ENCODE data around the gene ACTL7B. TPM values are rescaled to one million over a fixed set of nuclear protein-coding genes. Genes with fewer than 3 reads are reported as not detected.

ACTL7B gene
- total RNA-seq, 2 donors from 2014 or later: 0.26 TPM; not detected in 1

DNA sequence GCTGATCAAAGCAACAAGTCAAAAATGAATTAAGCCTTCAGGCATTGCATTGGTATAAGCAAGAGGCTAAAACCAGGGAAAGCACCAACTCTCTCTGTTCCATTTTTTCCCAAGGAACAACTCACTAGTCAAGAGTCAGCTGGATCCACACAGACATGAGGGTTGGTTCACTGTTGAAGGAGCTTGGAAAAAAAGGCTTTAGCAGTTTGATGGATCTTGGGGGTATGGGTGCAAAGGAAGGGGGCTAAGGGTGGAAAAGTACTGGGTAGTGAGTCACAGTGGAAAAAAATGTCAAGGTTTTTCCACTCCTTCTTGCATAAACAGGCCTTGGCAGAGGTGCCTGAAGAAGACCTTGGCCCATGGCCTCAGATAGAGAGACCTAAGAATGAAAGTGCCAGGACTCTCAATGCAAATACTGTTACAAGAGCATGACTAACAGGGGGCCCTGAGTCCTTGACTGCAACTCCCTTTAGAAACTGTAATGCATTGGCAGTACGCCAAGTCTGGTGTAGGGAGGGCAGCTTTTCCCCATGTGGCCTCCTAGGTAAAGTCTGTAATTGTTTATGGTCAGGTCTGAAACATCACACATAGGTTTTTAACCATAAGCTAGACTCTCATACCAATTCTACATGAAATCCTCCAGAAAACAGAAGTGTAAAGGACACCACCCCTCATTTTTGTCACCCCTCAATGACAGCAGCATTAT is 30.0 kb upstream of the ACTL7B start:
- 19 to 25% methylated on average over 1 of the region's 1 CpG for WGBS, 2 donors
- DNase-seq (peak; percentile 68 to 89 (median 83)), ATAC-seq (peak; percentile 96)
- Histone ChIP-seq H3K9me3 (no peaks in the 10 kb centered on the region), H3K36me3 (replicated peaks in 1 of 2; ENCODE audit: insufficient read depth in 1 of 2, low read depth in 2 of 2) (peaks cover 0 to 1% of the 10 kb centered on the region in 2 donors), H3K4me1 (peaks cover 26% of the 10 kb centered on the region), H3K27ac (peak overlapping the region; percentile 72 to 89 (median 76)), H3K4me3 (no peak overlapping the region), H3K27me3 (no peaks in the 10 kb centered on the region)
- intact Hi-C loops (cut with DNase I): no loop called here
- TF ChIP-seq POLR2A (IDR thresholded peaks at IDR 0.05): no peak
- TF ChIP-seq, protein P1, sequence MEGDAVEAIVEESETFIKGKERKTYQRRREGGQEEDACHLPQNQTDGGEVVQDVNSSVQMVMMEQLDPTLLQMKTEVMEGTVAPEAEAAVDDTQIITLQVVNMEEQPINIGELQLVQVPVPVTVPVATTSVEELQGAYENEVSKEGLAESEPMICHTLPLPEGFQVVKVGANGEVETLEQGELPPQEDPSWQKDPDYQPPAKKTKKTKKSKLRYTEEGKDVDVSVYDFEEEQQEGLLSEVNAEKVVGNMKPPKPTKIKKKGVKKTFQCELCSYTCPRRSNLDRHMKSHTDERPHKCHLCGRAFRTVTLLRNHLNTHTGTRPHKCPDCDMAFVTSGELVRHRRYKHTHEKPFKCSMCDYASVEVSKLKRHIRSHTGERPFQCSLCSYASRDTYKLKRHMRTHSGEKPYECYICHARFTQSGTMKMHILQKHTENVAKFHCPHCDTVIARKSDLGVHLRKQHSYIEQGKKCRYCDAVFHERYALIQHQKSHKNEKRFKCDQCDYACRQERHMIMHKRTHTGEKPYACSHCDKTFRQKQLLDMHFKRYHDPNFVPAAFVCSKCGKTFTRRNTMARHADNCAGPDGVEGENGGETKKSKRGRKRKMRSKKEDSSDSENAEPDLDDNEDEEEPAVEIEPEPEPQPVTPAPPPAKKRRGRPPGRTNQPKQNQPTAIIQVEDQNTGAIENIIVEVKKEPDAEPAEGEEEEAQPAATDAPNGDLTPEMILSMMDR (IDR thresholded peaks at IDR 0.05): no peak

GRCh38 chr9:108884701-108885100 is 28.9 kb upstream of the ACTL7B start:
- peaks cover 4% of the 10 kb centered on the region in 2 donors for H3K36me3 ChIP-seq (replicated peaks in 1 of 2; ENCODE audit: insufficient read depth in 1 of 2, low read depth in 2 of 2)
- intact Hi-C loops (cut with DNase I): no loop called here

GRCh38 chr9:108883085-108883484 is 27.3 kb upstream of the ACTL7B start:
- H3K36me3 ChIP-seq (replicated peaks in 1 of 2; ENCODE audit: insufficient read depth in 1 of 2, low read depth in 2 of 2): peaks cover 10 to 14% of the 10 kb centered on the region in 2 donors

More at GRCh38 chr9:108884701-108885100, 28.9 kb upstream of the ACTL7B start:
- Histone ChIP-seq H3K4me3 (no peak overlapping the region), H3K27ac (peak overlapping the region in 1 of 4 donors; percentile 89), H3K27me3 (no peaks in the 10 kb centered on the region), H3K9me3 (no peaks in the 10 kb centered on the region), H3K4me1 (peaks cover 26% of the 10 kb centered on the region)
- ATAC-seq: no peak
- DNase-seq: no peak
- WGBS, 2 donors: 88 to 91% methylated on average over 3 of the region's 3 CpGs
- TF ChIP-seq, protein P1 (IDR thresholded peaks at IDR 0.05): no peak
- TF ChIP-seq POLR2A (IDR thresholded peaks at IDR 0.05): no peak

GRCh38 chr9:108882052-108882888 is 26.5 kb upstream of the ACTL7B start:
- H3K27ac ChIP-seq: no peak overlapping the region
- peaks cover 10 to 14% of the 10 kb centered on the region in 2 donors for H3K36me3 ChIP-seq (replicated peaks in 1 of 2; ENCODE audit: insufficient read depth in 1 of 2, low read depth in 2 of 2)
- ATAC-seq: no peak

More at GRCh38 chr9:108883085-108883484, 27.3 kb upstream of the ACTL7B start:
- WGBS, 2 donors: 96 to 98% methylated on average over 3 of the region's 3 CpGs
- Histone ChIP-seq H3K4me3 (no peak overlapping the region), H3K9me3 (no peaks in the 10 kb centered on the region), H3K4me1 (peaks cover 26% of the 10 kb centered on the region), H3K27me3 (no peaks in the 10 kb centered on the region), H3K27ac (no peak overlapping the region)
- intact Hi-C loops (cut with DNase I): no loop called here
- DNase-seq: no peak
- TF ChIP-seq, protein P1 (IDR thresholded peaks at IDR 0.05): no peak
- no peak for TF ChIP-seq POLR2A (IDR thresholded peaks at IDR 0.05)
- ATAC-seq: no peak

More at GRCh38 chr9:108882052-108882888, 26.5 kb upstream of the ACTL7B start:
- no peak for DNase-seq
- 93 to 95% methylated on average over 6 of the region's 6 CpGs for WGBS, 2 donors
- Histone ChIP-seq H3K4me3 (no peak overlapping the region), H3K9me3 (no peaks in the 10 kb centered on the region), H3K4me1 (peaks cover 22% of the 10 kb centered on the region), H3K27me3 (no peaks in the 10 kb centered on the region)
- TF ChIP-seq POLR2A (IDR thresholded peaks at IDR 0.05): no peak
- TF ChIP-seq, protein P1 (IDR thresholded peaks at IDR 0.05): no peak
- intact Hi-C loops (cut with DNase I): no loop called here

Data from body of pancreas (tissue), 4 donors.